ENCODE measurements around the gene PAAF1.
"Not testable (repeated sequence)": the region's sequence is repeated elsewhere in the genome, so short reads cannot be mapped to it uniquely, and the experiment has no call there.

Gene PAAF1

GRCh38 chr11:73876424-73877310 is at the start of gene PAAF1, which contains the start of gene COA4:
Gene PAAF1 (plus strand): TSS chr11:73876999. CDS start chr11:73877022, 23 bp downstream.
Gene COA4 (minus strand): TSS chr11:73876846. CDS start chr11:73873378, 3,468 bp downstream.
- DNase-seq (ENCODE audit: low read depth in 2 of 2), result peak; percentile 87 to 94

DNA sequence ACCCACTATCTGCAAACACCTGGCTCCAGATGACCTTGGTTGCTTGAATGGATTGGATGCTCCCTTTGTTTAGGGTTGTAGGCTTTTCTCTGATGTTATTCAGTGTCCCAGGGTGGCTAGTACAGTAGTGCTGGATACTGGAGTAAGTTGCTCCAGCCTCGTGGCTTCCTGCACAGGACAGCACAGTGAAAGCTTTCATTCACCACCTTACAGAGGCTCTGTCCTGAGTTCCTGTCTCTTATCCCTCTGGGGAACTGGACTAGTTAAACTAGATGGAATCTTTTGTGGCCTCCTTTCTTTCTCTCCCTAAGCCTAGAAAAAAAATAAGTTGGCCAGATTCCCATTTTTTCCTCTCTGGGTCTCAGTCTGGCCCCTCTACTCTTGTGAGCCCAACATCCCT is 46.5 kb upstream of the PAAF1 start:
- no peak for DNase-seq (ENCODE audit: low read depth in 2 of 2)

GRCh38 chr11:73833067-73833466 is 43.7 kb upstream of the PAAF1 start:
- no peak for DNase-seq (ENCODE audit: low read depth in 2 of 2)

- DNase-seq (ENCODE audit: low read depth in 2 of 2), result no peak
Observed at GRCh38 chr11:73838443-73839122, 38.2 kb upstream of the PAAF1 start.

DNA sequence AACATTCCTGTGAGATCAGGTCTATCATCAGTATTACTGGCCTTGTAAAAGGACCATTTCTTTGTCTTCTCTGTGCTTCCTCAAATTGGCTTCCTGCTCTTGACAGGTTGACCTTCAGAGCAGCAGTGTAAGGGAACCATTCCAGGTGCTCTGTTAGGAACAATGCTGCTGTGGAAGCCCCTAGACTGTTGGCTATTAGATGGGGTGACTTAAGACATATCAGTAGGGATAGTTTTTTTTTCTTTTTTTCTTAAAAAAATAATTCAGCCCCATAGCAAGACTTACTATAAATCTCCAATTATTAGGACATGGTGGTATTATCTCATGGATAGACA is 37.7 kb upstream of the PAAF1 start:
- DNase-seq (ENCODE audit: low read depth in 2 of 2), result no peak

DNA sequence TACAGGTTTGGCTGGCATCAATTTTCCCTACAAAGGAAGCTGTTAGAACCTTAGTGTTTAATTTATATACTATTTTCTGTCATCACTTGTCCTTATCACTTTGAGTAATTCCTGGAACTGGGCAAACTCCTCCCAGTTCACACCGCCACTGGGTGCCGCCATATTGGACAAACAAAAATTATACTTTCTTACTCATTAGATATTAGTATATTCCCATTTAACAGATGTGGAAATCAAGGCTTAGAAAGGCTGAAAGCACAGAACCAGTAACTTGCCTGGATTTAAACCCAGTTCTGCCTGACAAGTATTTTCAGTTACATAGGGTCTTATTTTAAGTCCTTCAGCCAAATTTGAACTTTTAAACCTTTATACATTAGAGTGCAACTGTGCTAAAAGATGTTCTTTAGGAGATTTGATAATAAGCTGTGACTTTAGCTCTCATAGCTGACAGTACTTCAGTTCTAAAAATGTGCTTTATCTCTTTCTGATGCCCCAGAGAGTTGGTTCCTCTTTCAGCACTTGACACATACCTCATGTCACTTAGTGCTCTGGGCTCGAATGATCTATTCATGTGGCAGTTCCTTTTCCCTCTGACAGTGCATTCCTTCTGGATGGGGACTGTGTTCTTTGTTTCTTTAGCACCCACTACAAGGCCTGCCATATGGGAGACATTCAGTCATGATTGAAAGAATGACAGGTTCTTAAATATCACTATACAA is 25.6 kb upstream of the PAAF1 start:
- no peak for DNase-seq (ENCODE audit: low read depth in 2 of 2)

- DNase-seq (ENCODE audit: low read depth in 2 of 2), result no peak
Observed at GRCh38 chr11:73852049-73852448, 24.8 kb upstream of the PAAF1 start.

DNA sequence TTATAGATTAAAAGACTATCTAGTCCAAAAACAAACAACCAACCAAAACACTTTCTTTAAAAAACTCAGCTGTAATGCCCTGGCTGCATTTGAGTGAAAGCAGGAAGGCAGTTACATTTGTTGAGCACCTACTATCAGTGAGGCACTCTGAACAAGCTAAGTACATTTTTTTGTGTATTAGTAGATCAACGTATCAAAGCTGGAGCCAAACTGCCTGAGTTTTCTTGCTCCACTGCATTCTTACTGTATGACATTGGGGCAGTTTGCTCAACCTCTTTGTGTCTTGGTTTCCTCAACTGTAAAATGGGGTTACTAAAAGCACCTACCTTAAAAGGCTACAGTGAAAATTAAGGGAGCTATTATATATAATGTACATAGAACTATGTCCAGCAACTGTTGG is 22.1 kb upstream of the PAAF1 start:
- DNase-seq (ENCODE audit: low read depth in 2 of 2), result no peak

- DNase-seq (ENCODE audit: low read depth in 2 of 2), result no peak
Observed at GRCh38 chr11:73856031-73856567, 20.7 kb upstream of the PAAF1 start.

- DNase-seq (ENCODE audit: low read depth in 2 of 2), result no peak
Observed at GRCh38 chr11:73859671-73860070, 17.1 kb upstream of the PAAF1 start.

- DNase-seq (ENCODE audit: low read depth in 2 of 2), result no peak
Observed at GRCh38 chr11:73860202-73860601, 16.6 kb upstream of the PAAF1 start.

DNA sequence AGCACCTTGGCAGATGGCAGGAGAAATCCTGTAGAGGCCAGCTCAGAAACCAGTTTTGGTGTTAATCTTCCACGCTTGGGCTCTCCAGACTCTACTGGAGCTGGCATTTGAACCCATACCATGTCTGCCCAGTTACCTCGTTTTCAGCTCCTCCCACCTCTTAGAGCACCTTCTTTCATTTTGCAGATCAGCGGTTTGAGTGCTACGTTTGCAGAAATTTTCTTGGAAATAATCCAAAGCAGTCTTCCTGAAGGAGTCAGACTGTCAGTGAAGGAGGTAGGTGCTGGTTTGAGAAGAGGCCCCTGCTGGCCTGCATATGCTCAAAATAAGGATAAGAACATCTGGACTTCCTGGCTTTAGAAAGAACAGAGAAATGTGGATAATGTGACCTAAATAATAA is 13.8 kb upstream of the PAAF1 start:
- DNase-seq (ENCODE audit: low read depth in 2 of 2), result no peak

- DNase-seq (ENCODE audit: low read depth in 2 of 2), result no peak
Observed at GRCh38 chr11:73866095-73866579, 10.7 kb upstream of the PAAF1 start.

DNA sequence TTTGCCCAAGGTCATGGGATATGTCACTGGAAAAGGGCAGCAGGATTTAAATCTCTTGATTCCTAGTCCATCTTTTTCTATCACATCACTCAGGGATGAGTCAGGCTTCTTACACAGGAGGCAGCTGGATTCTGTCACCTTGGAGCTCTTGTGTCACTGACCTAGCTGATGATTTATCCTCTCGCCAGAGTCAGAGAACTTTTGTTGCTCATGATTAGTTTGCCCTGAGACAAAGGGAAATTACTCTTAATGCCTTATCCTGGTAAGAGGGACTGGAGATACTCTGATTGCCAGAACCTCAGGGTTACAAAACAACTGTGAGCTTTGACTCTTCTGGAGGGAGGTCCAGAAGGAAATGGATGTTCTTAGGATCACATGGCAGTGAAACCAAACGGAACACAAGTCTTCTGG is 10.2 kb upstream of the PAAF1 start:
- no peak for DNase-seq (ENCODE audit: low read depth in 2 of 2)

GRCh38 chr11:73869332-73869949 is 7.4 kb upstream of the PAAF1 start:
- DNase-seq (ENCODE audit: low read depth in 2 of 2), result no peak

DNA sequence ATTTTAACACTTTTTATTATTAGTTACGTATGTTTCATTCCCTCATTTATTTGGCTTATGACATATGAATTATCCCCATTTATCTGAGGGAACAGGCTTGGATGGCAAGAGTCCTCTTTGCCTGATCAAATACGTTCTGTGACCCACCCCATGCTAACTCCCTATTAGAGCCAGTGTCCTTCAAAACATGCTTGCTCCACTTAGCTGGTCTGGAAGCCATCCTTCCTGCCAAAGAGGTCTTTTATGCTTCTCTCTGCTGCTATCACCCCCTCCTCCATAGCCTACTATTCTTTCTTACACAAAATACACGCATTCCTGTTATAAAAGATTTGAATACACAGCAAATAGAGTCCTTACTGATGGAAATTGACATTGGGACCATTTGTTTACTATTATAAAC is 6.5 kb upstream of the PAAF1 start:
- no peak for DNase-seq (ENCODE audit: low read depth in 2 of 2)

- DNase-seq (ENCODE audit: low read depth in 2 of 2), result no peak
Observed at GRCh38 chr11:73872749-73873357, 3.9 kb upstream of the PAAF1 start.

GRCh38 chr11:73875380-73875779 is 1.4 kb upstream of the PAAF1 start:
- DNase-seq (ENCODE audit: low read depth in 2 of 2), result no peak

DNA sequence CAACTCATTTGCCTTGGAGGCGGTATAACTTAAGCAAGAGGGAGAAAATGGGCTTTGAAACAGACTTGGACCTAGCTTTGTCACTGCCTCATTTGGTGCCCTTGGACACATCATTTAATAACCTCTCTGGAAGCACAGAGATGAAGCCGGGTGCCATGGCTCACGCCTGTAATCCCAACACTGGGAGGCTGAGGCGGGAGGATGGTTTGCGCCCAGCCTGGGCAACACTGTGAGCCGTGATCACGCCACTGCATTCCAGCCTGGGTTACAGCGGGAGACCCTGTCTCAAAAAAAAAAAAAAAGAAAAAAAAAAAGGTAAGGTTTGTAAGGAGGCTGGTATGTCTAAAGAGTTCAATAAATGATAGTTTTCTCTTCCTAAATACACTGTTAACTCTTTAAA is 959 bp upstream of the PAAF1 start:
- DNase-seq (ENCODE audit: low read depth in 2 of 2), result no peak

DNA sequence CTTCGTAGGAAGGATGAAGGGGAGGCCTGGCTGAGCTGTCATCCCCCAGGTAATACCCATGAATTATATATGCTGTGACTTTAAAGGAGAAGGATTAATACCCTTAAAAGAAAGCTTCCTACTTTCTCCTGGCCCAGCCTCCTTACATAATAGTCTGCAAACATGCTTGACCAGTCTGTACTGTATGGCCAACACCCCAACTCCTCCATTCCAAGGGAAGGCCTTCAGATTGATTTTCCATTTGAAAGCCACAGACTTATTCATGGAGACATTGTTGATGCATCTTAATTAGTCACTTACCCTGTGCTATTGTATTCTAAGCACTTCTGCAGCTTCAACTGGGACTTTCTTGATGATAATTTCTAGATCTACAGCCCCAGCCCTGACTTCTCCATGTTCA is 2.0 kb downstream of the PAAF1 start:
- no peak for DNase-seq (ENCODE audit: low read depth in 2 of 2)

DNA sequence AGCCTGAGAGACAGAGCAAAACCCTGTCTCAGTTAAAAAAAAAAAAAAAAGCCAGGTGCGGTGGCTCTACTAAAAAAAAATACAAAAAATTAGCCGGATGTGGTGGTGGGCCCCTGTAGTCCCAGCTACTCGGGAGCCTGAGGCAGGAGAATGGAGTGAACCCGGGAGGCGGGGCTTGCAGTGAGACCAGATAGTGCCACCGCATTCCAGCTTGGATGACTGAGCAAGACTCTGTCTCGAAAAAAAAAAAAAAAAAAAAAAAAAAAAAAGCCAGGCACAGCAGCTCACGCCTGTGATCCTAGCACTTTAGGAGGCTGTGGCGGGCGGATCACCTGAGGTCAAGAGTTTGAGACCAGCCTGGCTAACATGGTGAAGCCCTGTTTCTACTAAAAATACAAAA is 3.6 kb downstream of the PAAF1 start:
- DNase-seq (ENCODE audit: low read depth in 2 of 2), result not testable (repeated sequence)

All from stimulated activated CD8-positive, alpha-beta memory T cell treated with anti-CD3 and anti-CD28 coated beads, Interleukin-2, amount 100 ng/mL, for 48 hours (primary cell).